SU-DHL-6 (cell line): ENCODE data around the gene FAM107A.

ENCODE experiments used
- H2AFZ ChIP-seq: fragments of 200-600 bp; sonication (generic); 2 replicates; pipeline ENCODE4 v1.6.1; 2014; ENCODE audit warnings: low read depth, mild to moderate bottlenecking, moderate library complexity, mixed read lengths, antibody characterized with exemption, low read length; ENCODE audit not compliant: severe bottlenecking
- H3F3A ChIP-seq: fragments of 200-600 bp; shearing (Covaris generic); 2 replicates; pipeline ENCODE4 v1.6.0; 2016; ENCODE audit warnings: antibody characterized with exemption, mild to moderate bottlenecking; ENCODE audit not compliant: insufficient read depth
- H3K27ac ChIP-seq: fragments of 200-600 bp; sonication (generic); 2 replicates; pipeline ENCODE4 v1.5.1; 2016; ENCODE audit warnings: low read depth, mild to moderate bottlenecking, low read length, moderate library complexity, mixed read lengths
- H3K27me3 ChIP-seq: fragments of 200-600 bp; sonication (generic), shearing (Covaris generic); 2 replicates; pipeline ENCODE4 v1.6.0; 2014; ENCODE audit warnings: mild to moderate bottlenecking, low read length
- H3K36me3 ChIP-seq: fragments of 200-600 bp; sonication (generic); 2 replicates; pipeline ENCODE4 v1.6.1; 2014; ENCODE audit warnings: mild to moderate bottlenecking, low read length, mixed read lengths
- H3K4me2 ChIP-seq: fragments of 300-600, 200-600 bp; shearing (Covaris generic), sonication (generic); 2 replicates; pipeline ENCODE4 v1.6.0; 2014; ENCODE audit warnings: low read length, low read depth, mild to moderate bottlenecking; ENCODE audit not compliant: poor library complexity, severe bottlenecking
- H3K4me3 ChIP-seq: fragments of 200-600 bp; sonication (generic); 2 replicates; pipeline ENCODE4 v1.5.1; 2014; ENCODE audit warnings: antibody characterized with exemption, low read length, mild to moderate bottlenecking, mixed read lengths; ENCODE audit not compliant: insufficient read depth, poor library complexity, severe bottlenecking
- H3K79me2 ChIP-seq: fragments of 200-600 bp; sonication (generic); 2 replicates; pipeline ENCODE4 v1.6.1; 2014; ENCODE audit warnings: mild to moderate bottlenecking, low read length, moderate library complexity; ENCODE audit not compliant: insufficient read depth
- H3K9ac ChIP-seq: fragments of 200-600 bp; sonication (generic); 2 replicates; pipeline ENCODE4 v1.7.0; 2014; ENCODE audit warnings: mild to moderate bottlenecking, low read length
- H3K9me2 ChIP-seq: fragments of 200-600 bp; sonication (generic); replicated peaks from 2 replicates; pipeline ENCODE4 v1.6.1; 2014; ENCODE audit warnings: low read length; ENCODE audit not compliant: insufficient read depth
- H3K9me3 ChIP-seq: fragments of 200-600 bp; sonication (generic); 2 replicates; pipeline ENCODE4 v1.6.1; 2014; ENCODE audit warnings: low read length, mixed read lengths; ENCODE audit not compliant: insufficient read depth
- H4K20me1 ChIP-seq: fragments of 200-600 bp; sonication (generic); 2 replicates; pipeline ENCODE4 v1.6.1; 2014; ENCODE audit warnings: low read depth, mild to moderate bottlenecking, antibody characterized with exemption, low read length, moderate library complexity, mixed read lengths
- CTCF ChIP-seq: fragments of 200-600 bp; sonication (generic); IDR thresholded peaks from one replicate; pipeline ENCODE4 v1.5.1; 2017; ENCODE audit warnings: antibody characterized with exemption, mild to moderate bottlenecking, low read length, moderate library complexity; ENCODE audit not compliant: insufficient read depth, poor library complexity, severe bottlenecking
- EZH2phosphoT487 ChIP-seq: fragments of 200-600 bp; sonication (generic), shearing (Covaris generic); conservative IDR thresholded peaks from 2 replicates; pipeline ENCODE4 v1.6.1; 2018; ENCODE audit warnings: mild to moderate bottlenecking, antibody characterized with exemption, low read length, moderate library complexity, mixed read lengths

FAM107A gene

GRCh38 chr3:58609990-58610389 is 32.8 kb upstream of the FAM107A start:
- no peak overlapping the region for H3K27ac ChIP-seq
- H4K20me1 ChIP-seq = no peaks in the 10 kb centered on the region
- H2AFZ ChIP-seq = no peak overlapping the region
- H3K4me3 ChIP-seq = no peak overlapping the region
- H3K27me3 ChIP-seq = no peaks in the 10 kb centered on the region
- H3K4me2 ChIP-seq = no peak overlapping the region
- no peaks in the 10 kb centered on the region for H3K9me3 ChIP-seq
- H3K9me2 ChIP-seq = no peaks in the 10 kb centered on the region
- no peaks in the 10 kb centered on the region for H3F3A ChIP-seq
- TF ChIP-seq CTCF = no peak
- H3K36me3 ChIP-seq = no peaks in the 10 kb centered on the region
- no peak overlapping the region for H3K9ac ChIP-seq
- no peaks in the 10 kb centered on the region for H3K79me2 ChIP-seq

DNA sequence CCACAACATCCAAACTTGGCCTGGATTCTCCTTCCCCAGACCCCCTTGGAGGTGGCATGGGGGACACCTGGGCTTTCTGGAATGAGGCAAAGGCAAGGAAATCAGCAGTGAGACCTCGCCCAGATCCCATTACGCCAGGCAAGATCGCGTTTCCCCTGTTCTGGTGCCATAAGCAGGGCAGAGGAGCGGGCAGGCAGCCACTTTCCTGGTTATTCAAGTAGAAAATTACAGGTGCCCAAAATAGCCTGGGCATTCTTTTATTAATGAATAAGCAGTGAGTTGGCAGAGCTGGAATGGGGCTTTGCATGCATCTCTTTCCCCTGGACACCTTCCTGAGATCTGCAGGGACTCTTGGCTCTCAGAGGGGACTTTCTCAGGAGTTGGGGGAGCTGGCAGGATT is 31.5 kb upstream of the FAM107A start:
- no peak overlapping the region for H3K4me2 ChIP-seq
- H4K20me1 ChIP-seq = no peaks in the 10 kb centered on the region
- H3K9ac ChIP-seq = no peak overlapping the region
- H3K9me3 ChIP-seq = no peaks in the 10 kb centered on the region
- no peaks in the 10 kb centered on the region for H3F3A ChIP-seq
- H3K27ac ChIP-seq = no peak overlapping the region
- H3K27me3 ChIP-seq = no peaks in the 10 kb centered on the region
- H3K79me2 ChIP-seq = no peaks in the 10 kb centered on the region
- TF ChIP-seq CTCF (no peak), EZH2phosphoT487 (no peak)
- no peaks in the 10 kb centered on the region for H3K36me3 ChIP-seq
- no peak overlapping the region for H2AFZ ChIP-seq
- no peak overlapping the region for H3K4me3 ChIP-seq
- H3K9me2 ChIP-seq = no peaks in the 10 kb centered on the region

DNA sequence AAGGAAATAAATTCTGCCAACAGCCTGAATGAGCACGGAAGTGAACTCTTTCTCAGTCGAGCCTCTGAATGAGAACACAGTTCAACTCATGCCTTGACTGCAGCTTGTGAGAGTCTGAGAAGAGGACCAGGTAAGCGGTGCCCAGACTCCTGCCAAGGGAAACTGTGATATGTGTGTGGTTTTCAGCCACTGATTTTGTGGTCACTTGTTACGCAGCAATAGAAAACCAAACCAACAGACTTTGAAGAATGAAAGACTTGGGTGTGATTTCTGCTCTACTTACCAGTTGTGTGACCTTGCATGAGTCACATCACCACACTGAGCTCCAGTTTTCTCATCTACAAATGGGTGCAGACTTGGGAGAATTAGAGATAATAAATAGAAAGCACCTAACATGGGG is 30.6 kb upstream of the FAM107A start:
- Histone ChIP-seq H2AFZ (no peak overlapping the region), H3K79me2 (no peaks in the 10 kb centered on the region), H3K27me3 (no peaks in the 10 kb centered on the region), H3K4me2 (no peak overlapping the region), H3K27ac (no peak overlapping the region), H3K9ac (no peak overlapping the region), H3F3A (no peaks in the 10 kb centered on the region), H3K9me3 (no peaks in the 10 kb centered on the region), H3K4me3 (no peak overlapping the region), H4K20me1 (no peaks in the 10 kb centered on the region), H3K9me2 (no peaks in the 10 kb centered on the region), H3K36me3 (no peaks in the 10 kb centered on the region)
- no peak for TF ChIP-seq CTCF
- TF ChIP-seq EZH2phosphoT487 = no peak

DNA sequence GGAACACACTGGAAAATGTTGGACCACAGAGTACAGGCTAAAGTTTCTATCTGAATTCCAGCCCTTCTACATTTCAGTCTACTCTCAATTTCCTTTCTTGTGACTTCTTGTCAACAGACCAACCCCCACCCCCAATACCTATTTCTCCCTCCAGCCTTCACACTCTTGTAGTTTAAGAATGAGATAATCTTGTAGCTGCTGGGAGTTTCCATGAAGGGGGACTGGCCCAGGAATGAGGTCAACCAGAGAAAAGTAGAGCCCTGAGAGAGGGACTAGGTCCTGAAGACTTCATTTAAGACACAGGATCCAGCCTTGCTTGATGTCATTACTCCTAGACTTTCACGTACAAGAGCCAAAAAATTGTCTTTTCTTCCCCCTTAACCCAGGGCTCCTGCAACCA is 29.5 kb upstream of the FAM107A start:
- Histone ChIP-seq H3F3A (no peaks in the 10 kb centered on the region), H3K27ac (no peak overlapping the region), H3K4me2 (no peak overlapping the region), H4K20me1 (no peaks in the 10 kb centered on the region), H3K9me3 (no peaks in the 10 kb centered on the region), H3K79me2 (no peaks in the 10 kb centered on the region), H3K9ac (no peak overlapping the region), H3K36me3 (no peaks in the 10 kb centered on the region), H2AFZ (no peak overlapping the region), H3K9me2 (no peaks in the 10 kb centered on the region), H3K27me3 (no peaks in the 10 kb centered on the region), H3K4me3 (no peak overlapping the region)
- TF ChIP-seq CTCF = no peak
- no peak for TF ChIP-seq EZH2phosphoT487
